Effector memory CD4-positive, alpha-beta T cell (primary cell): ENCODE data around the gene ZNF432.

Experiments
- DNase-seq, 3 donors: peaks; one replicate each; pipeline ENCODE4 v3.0.0-alpha.2; 2020
- H3K27ac ChIP-seq: 2 replicates; pipeline ENCODE4 v1.7.0; 2013; ENCODE audit warnings: mild to moderate bottlenecking, low read length, moderate library complexity; ENCODE audit not compliant: insufficient read depth, poor library complexity, severe bottlenecking
- H3K27me3 ChIP-seq: replicated peaks from 2 replicates; pipeline ENCODE4 v1.7.0; 2013; ENCODE audit warnings: mild to moderate bottlenecking, low read length; ENCODE audit not compliant: insufficient read depth, control insufficient read depth, poor library complexity, severe bottlenecking
- H3K36me3 ChIP-seq: 2 replicates; pipeline ENCODE4 v1.7.0; 2013; ENCODE audit warnings: mild to moderate bottlenecking, low read length, moderate library complexity; ENCODE audit not compliant: control insufficient read depth, insufficient read depth
- H3K4me1 ChIP-seq: 2 replicates; pipeline ENCODE4 v1.7.0; 2013; ENCODE audit warnings: low read length, mild to moderate bottlenecking; ENCODE audit not compliant: control insufficient read depth, insufficient read depth, poor library complexity, severe bottlenecking
- H3K4me3 ChIP-seq: 2 replicates; pipeline ENCODE4 v1.7.0; 2013; ENCODE audit warnings: low read length, low read depth, mild to moderate bottlenecking; ENCODE audit not compliant: insufficient read depth, poor library complexity, severe bottlenecking
- H3K9me3 ChIP-seq: 2 replicates; pipeline ENCODE4 v1.7.0; 2013; ENCODE audit warnings: mild to moderate bottlenecking, low read length, moderate library complexity; ENCODE audit not compliant: control insufficient read depth

ZNF432 gene

DNA sequence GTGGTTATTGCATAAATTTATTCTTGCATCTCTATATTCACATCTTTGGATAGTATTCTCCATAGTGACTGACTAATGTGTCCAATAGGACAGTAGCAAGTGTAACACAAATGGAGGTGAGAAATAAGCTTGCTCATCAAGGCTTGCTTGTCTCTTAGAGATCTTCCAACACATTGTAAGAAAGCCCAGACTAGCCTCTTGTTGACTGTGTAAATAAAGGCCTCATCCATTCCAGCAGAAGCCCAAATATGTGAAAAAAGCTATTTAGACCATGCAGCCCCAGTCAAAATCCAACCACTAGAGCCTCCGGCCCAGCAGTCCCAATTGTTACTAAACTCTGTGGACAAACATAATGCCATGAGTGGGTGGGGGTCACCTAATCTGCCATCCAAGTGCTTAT lies 38.0 kb downstream of the ZNF432 start:
- Histone ChIP-seq H3K4me3 (no peak overlapping the region), H3K36me3 (peaks cover under 1% of the 10 kb centered on the region), H3K9me3 (peaks cover 14% of the 10 kb centered on the region)

DNA sequence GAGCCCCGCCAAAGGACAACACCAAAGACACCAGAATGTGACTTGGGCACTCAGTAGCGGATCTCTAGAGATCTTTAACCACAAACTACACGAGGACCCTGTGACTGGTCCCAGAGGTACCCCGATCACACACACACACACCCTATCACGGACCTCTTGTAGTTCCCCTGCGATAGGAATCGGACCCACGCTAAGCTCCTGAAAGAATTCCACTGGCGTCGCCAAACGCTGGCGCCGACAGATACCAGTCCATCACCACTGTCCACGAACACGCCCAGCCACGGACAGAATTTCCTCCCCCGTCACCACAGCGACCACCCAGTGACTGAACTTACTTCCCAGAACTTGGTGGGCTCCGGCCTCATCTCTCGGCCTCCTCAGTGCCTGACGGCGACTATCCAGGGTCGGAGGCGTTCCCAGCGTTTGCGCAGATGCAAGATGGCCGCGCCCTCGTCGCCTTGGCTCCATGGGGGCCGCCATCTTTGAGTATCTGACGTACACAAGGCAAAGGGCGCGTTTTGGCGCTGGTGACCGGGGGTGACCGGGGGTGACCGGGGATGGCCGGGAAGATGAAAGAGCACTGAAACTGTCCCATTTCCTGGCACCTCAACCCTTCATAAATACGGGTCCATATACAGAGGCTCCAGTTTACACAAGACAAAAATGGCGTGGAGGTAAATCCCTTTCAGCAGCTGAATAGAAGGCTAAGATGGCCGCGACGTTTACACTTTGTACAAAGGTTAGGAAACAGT lies 40.7 kb downstream of the ZNF432 start, which contains the start of gene ZNF615:
ZNF615 (minus strand) TSS at position 406 of the 752 bp plus-strand sequence. CDS start 4,500 bp downstream, outside the sequence.
- H3K27me3 ChIP-seq: no peaks in the 10 kb centered on the region
- peak within 1 kb of the TSS; percentile 91 for H3K4me3 ChIP-seq
- peak; percentile 62 to 76 (median 68) for DNase-seq
- H3K27ac ChIP-seq: peak within 1 kb of the TSS; percentile 81
- H3K4me1 ChIP-seq: peaks cover 5% of the 10 kb centered on the region
- peaks cover 18% of the 10 kb centered on the region for H3K36me3 ChIP-seq
- H3K9me3 ChIP-seq: peaks cover 10% of the 10 kb centered on the region

More for the DNA sequence above, 38.0 kb downstream of the ZNF432 start:
- Histone ChIP-seq H3K27ac (no peak overlapping the region), H3K27me3 (no peaks in the 10 kb centered on the region), H3K4me1 (peaks cover 5% of the 10 kb centered on the region)
- no peak for DNase-seq

DNA sequence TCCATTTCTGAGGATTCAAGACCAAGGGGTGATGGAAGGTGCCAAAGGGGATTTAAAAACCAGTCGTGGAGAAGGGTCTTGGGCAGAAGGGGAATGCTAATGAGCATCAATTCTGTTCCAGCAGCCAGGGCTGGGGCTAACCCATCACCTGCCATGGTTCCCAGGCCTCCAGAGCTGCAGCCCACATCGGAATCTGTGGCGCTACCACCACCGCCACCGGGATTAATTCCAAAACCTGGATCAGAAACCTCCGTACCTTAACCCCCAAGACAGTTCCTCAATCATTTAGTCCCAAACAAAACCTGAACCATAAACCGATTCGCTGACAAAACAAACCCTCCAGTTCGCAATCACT lies 41.2 kb downstream of the ZNF432 start:
- no peaks in the 10 kb centered on the region for H3K27me3 ChIP-seq
- DNase-seq: no peak

DNA sequence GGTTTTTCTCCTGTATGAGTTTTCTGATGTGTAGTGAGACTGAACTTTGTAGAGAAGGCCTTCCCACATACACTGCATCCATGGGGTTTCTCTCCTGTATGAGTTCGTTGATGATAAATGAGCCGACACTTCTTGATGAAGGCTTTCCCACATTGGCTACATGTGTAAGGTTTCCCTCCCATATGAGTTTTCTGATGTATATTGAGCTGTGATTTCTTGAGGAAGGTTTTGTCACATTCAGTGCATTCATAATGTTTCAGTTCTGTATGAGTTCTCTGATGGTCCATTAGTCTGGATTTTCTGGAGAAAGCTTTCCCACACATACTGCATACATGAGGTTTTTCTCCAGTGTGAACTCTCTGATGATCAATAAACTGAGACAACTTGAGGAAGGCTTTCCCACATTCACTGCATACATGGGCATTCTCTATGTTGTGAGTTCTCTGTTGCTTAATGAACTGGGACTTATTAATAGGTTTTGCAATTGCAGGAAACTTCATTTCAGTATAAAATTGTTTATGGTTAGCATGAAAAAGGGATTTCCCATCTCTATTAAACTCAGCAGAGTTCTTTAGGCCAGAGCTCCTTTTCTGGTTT lies 54.5 kb downstream of the ZNF432 start:
- Histone ChIP-seq H3K9me3 (peaks cover 70% of the 10 kb centered on the region), H3K4me3 (no peak overlapping the region), H3K36me3 (peaks cover 55% of the 10 kb centered on the region), H3K27me3 (no peaks in the 10 kb centered on the region), H3K27ac (no peak overlapping the region), H3K4me1 (no peaks in the 10 kb centered on the region)
- DNase-seq: no peak

More for the DNA sequence above, 41.2 kb downstream of the ZNF432 start:
- Histone ChIP-seq H3K27ac (no peak overlapping the region), H3K4me3 (peak overlapping the region; percentile 91), H3K36me3 (peaks cover 20% of the 10 kb centered on the region), H3K4me1 (peaks cover 5% of the 10 kb centered on the region), H3K9me3 (peaks cover 12% of the 10 kb centered on the region)

DNA sequence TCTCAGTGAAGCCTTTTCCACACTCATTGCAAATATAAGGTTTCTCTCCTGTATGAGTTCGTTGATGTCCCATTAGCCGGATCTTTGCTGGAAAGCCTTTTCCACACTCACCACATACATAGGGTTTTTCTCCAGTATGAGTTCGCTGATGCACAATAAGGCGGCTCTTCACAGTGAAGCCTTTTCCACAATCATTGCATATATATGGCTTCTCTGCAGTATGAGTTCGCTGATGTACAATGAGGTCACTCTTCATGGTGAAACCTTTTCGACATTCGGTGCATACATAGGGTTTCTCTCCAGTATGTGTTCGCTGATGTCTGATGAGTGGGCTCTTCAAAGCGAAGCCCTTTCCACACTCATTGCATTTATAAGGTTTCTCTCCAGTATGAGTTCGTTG lies 55.2 kb downstream of the ZNF432 start:
- Histone ChIP-seq H3K4me1 (no peaks in the 10 kb centered on the region), H3K4me3 (peak overlapping the region; percentile 20), H3K27me3 (no peaks in the 10 kb centered on the region), H3K9me3 (peaks cover 67% of the 10 kb centered on the region), H3K27ac (no peak overlapping the region), H3K36me3 (peaks cover 47% of the 10 kb centered on the region)
- no peak for DNase-seq

DNA sequence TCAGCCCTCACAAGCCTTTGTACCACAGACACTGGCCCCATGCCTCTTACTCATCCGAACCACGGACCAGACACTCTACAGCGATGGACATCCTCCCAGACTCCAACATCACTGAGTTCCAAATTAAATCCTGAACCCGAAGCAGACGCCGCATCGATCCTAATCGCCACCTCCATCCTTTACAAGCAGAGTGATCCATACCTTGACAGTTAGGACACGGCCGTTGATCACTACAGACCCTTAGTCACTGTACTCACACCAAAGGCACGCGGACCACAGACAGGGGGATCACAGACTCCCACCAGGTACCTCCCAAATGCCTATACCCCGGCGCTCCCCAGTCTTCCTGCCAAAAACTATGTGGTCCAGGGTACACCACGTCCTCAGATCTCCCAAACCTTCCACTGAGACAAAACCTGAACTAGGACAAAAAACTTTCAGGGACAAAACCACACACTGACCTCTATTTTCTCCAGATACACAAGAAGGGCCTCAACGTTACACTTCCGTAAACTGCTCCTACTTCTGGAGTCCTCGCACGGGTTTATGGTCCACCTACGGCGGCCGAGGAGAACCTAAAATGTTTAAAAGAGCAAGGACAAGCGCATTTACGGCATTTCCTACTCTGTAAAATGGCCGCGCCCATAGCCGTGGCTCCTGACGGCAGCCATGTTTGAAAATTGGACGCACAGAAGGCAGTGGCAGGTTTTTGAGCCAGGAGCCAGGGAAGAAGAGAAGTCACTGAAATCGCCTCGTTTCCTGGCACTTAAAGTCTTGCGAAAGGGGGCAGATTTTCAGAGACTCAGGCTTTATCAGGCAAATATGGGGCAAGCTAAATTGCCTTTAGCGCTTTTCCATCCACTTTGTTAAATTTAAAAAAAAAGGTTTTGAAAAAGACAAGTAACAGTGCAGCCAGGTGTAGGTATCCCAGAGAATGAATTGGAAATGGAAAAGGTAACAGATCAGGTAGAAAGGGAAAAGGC lies 62.0 kb downstream of the ZNF432 start, which contains the start of gene ZNF350:
ZNF350 (minus strand) TSS at position 532 of the 983 bp plus-strand sequence. CDS start 12,480 bp downstream, outside the sequence.
- H3K27me3 ChIP-seq: no peaks in the 10 kb centered on the region
- peak; percentile 78 to 87 (median 82) for DNase-seq
- peak within 1 kb of the TSS; percentile 65 for H3K27ac ChIP-seq
- peak within 1 kb of the TSS; percentile 91 for H3K4me3 ChIP-seq
- H3K4me1 ChIP-seq: no peaks in the 10 kb centered on the region
- peaks cover 56% of the 10 kb centered on the region for H3K9me3 ChIP-seq
- peaks cover under 1% of the 10 kb centered on the region for H3K36me3 ChIP-seq

DNA sequence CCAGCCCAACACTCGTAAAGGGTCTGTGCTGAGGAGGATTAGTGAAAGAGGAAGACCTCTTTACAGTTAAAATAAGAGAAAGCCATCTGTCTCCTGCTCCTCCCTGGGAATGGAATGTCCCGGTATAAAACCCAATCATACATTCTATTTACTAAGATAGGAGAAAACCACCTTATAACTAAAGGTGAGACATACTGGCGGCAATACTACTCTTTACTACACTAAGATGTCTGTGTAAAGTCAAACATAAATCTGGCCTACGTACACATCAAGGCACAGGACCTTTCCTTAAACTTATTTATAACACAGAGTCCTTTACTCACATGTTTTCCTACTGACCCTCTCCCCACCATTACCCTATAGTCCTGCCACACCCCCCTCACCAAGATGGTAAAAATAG lies 65.3 kb downstream of the ZNF432 start:
- Histone ChIP-seq H3K36me3 (peaks cover 28% of the 10 kb centered on the region), H3K27me3 (no peaks in the 10 kb centered on the region), H3K9me3 (peaks cover 61% of the 10 kb centered on the region), H3K4me1 (no peaks in the 10 kb centered on the region), H3K27ac (no peak overlapping the region), H3K4me3 (no peak overlapping the region)
- DNase-seq: no peak
